SW480 (cell line): ENCODE results near the gene PLVAP.

ENCODE experiments used
- DNase-seq: peaks from one replicate; pipeline ENCODE4 v3.0.0-alpha.2; 2016; ENCODE audit warnings: low spot score

The PLVAP gene

DNA sequence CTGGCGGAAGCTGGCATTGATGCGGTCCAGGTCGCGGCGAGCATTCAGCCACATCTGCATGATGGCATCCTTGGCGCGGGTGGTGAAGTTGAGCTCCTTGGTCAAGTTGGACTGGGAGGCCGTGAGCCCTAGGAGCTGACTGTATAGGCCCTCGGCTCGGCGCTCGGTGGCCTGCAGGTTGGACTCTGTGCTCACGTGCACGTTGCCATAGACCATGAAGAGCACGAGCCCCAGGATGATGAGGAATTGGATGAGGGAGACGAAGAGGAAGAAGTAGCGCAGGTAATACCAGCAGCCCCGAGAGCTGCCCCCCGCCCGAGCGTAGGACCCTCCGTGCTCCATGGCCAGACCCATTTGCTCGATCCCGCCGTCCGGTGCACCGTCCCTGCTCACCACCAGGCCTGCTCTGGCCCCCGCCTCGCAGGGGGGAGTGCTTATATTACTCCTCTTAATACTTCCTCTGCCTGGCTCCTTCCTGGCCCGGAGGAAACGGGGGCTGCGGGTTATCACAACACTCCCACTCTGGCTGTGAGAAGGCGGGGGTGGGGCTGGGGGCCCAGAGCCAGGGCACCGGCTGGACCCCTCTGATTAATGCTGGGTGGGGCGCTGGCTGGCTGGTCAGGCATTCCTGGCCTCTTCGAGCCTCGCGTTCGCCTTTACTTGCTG is at the start of gene PLVAP:
Gene PLVAP, minus strand, starts transcription at position 408 of the 666 bp plus-strand sequence. Its CDS starts 54 bp downstream, at position 354.
- DNase-seq = no peak

DNA sequence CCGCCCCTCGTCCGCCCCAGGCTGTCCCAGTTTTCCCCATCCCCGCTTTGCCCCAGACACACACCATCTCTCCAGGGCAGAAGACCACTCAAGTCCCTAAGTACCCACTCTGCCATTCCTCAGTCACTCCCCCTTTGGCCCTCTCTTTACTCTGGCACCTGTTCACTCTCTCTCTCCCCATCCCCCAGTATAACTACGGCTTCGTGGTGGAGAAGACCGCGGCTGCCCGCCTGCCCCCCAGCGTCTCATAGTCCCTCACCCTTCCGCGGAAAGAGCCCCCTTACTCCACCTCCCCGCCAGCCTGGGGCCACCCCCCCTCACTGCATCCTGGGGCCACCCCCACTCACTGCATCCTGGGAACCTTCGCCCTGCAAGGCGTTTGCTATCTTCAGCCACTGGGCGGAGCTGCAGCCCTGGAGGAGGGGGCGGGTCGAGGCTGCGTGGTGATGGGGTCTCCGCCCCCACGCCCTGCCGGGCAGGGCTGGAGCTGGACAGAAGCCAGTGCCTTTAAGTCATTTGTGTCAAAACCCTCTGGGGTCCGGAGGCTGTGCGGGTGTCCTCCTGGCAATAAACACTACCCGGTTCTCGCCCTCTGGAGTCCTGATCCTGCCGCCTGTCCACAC is 47.7 kb upstream of the PLVAP start:
- DNase-seq = no peak

- no peak for DNase-seq
Observed at GRCh38 chr19:17423429-17424208, 46.5 kb upstream of the PLVAP start.

- no peak for DNase-seq
Observed at GRCh38 chr19:17421942-17422341, 44.8 kb upstream of the PLVAP start.

- DNase-seq = peak; percentile 53
Observed at GRCh38 chr19:17420475-17420924, 43.4 kb upstream of the PLVAP start.

- DNase-seq = peak; percentile 99
Observed at GRCh38 chr19:17419621-17420474, 42.7 kb upstream of the PLVAP start, which contains the start of gene MVB12A. Gene MVB12A, plus strand, starts transcription at chr19:17420047. Its CDS starts 89 bp downstream, at chr19:17420136.

GRCh38 chr19:17419154-17419620 is 42.0 kb upstream of the PLVAP start:
- no peak for DNase-seq

DNA sequence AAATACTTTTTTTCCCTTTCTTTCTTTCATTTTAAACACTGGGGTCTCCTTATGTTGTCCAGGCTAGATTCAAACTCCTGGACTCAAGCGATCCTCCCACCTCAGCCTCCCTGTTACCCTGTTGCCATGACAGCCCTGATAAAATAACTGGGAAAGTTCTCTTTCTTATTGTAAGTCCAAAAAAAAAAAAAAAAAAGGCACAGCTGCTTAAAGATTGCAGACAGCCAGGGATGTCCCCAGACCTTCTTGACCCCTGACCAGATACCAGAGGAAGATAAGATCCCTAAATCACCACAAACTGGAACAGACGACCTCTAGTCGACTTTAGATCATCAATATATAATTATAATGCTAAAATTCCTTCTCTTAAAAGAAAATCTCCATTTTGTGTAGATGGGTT is 41.6 kb upstream of the PLVAP start:
- DNase-seq = no peak

- no peak for DNase-seq
Observed at GRCh38 chr19:17415121-17415520, 38.0 kb upstream of the PLVAP start.

DNA sequence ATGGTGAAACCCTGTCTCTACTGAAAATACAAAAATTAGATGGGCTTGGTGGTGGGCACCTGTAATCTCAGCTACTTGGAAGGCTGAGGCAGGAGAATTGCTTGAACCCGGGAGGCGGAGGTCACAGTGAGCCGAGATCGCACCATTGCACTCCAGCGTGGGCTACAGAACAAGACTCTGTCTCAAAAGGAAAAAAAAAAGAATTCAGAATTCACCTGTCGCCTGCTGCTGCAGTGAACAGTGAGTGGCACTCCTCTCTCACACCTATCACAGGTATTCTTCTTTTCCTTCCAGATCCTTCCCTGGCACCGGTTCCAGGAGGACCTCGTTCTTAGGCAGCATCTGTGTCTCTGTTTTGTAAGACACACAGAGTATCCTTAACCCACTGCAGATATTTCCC is 37.0 kb upstream of the PLVAP start:
- DNase-seq = no peak

- no peak for DNase-seq
Observed at GRCh38 chr19:17411801-17412200, 34.7 kb upstream of the PLVAP start.

DNA sequence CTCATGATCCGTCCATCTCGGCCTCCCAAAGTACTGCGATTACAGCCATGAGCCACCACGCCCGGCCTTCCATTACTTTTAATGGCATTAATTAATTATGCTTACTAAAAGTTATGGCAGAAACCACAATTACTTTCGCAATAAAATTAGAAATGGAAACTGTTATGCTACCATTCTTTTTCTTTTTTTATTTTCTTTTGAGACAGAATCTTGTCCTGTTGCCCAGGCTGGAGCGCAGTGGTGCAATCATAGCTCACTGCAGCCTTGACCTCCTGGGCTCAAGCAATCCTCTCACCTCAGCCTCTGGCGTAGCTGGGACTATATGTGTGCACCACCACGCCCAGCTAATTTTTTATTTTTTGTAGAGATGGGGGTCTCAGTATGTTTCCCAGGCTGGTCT is 32.8 kb upstream of the PLVAP start:
- DNase-seq = no peak

DNA sequence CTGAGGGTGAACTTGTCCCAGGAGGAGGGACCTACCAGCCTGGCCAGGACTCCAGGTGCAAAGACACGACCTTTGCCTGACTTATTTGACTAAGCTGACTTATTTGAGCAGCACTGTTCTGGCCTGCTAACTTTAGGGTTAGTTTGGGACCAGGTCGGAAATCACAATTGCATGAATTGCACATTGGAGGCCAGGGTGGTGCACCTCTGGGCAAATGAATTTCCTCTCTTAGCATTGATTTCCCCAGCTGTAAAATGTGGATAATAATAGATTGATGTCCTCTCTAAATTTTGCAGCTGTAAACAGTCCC is 29.7 kb upstream of the PLVAP start:
- no peak for DNase-seq

GRCh38 chr19:17406046-17406886 is 29.1 kb upstream of the PLVAP start:
- peak; percentile 86 for DNase-seq

GRCh38 chr19:17405250-17406045 is 28.3 kb upstream of the PLVAP start, which contains the start of gene BST2:
Gene BST2, minus strand, starts transcription at chr19:17405630. Its CDS starts 55 bp downstream, at chr19:17405575.
- peak; percentile 82 for DNase-seq

DNA sequence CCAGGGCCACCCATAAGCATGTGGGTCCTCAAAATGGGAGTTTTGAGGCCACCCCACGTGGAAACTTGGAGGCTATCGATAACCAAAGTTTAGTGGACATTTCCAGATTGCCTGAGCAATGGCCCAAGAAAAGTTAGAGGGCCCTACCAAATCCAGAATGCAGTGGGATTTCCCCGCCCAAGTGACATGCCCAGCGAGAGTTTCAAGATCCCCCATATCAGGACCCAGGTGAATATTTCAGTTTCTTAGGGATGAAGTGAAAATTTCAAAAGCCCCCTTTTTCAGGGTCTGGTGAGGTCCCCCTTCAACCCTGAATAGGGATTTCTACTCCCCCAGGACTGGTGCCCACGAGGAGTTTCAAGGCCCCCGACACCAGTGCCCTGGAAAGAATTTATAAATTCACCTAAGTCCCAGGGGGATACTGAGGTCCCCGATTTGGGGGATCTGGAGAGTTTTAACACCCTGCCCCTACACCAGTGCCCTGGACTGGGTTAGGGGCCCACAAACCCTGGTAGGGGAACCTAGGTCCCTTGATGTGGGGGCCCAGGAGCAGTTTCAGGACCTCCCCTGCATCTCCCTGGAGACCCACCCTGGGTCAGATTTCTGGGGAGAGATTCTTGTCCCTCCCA is 27.6 kb upstream of the PLVAP start:
- DNase-seq = no peak

GRCh38 chr19:17404015-17404414 is 26.9 kb upstream of the PLVAP start:
- no peak for DNase-seq

- DNase-seq = no peak
Observed at GRCh38 chr19:17402982-17403855, 26.1 kb upstream of the PLVAP start.

GRCh38 chr19:17401628-17402027 is 24.5 kb upstream of the PLVAP start:
- no peak for DNase-seq
